RWPE2 (cell line): ENCODE measurements around the gene GDNF.

Experiments
- ATAC-seq: fragments of 200-7000 bp; cut with Tn5 transposase; 3 replicates; pipeline ENCODE4 v1.9.1; 2021; ENCODE audit warnings: low read depth
- DNase-seq: peaks from one replicate; pipeline ENCODE4 v3.0.0-alpha.2; 2020; ENCODE audit warnings: low spot score
- H3K27ac ChIP-seq: fragments of 450-650 bp; 2 replicates; pipeline ENCODE4 v1.5.1; 2017; ENCODE audit warnings: mild to moderate bottlenecking; ENCODE audit not compliant: poor library complexity, severe bottlenecking
- H3K27me3 ChIP-seq: fragments of 250-450 bp; sonication (Bioruptor Pico); 2 replicates; pipeline ENCODE4 v1.5.1; 2021; ENCODE audit warnings: mild to moderate bottlenecking, moderate library complexity; ENCODE audit not compliant: insufficient read depth, poor library complexity, severe bottlenecking
- H3K36me3 ChIP-seq: fragments of 250-450 bp; sonication (Bioruptor Pico); 2 replicates; pipeline ENCODE4 v1.5.1; 2020; ENCODE audit warnings: low read depth, mild to moderate bottlenecking, moderate library complexity
- H3K4me1 ChIP-seq: fragments of 250-450 bp; sonication (Bioruptor Pico); 2 replicates; pipeline ENCODE4 v1.5.1; 2021; ENCODE audit warnings: mild to moderate bottlenecking, moderate library complexity; ENCODE audit not compliant: insufficient read depth, poor library complexity, severe bottlenecking
- H3K4me3 ChIP-seq: fragments of 250-450 bp; sonication (Bioruptor Pico); 2 replicates; pipeline ENCODE4 v1.5.1; 2021; ENCODE audit warnings: mild to moderate bottlenecking, moderate library complexity; ENCODE audit not compliant: severe bottlenecking
- H3K9me3 ChIP-seq: fragments of 250-450 bp; sonication (Bioruptor Pico); 2 replicates; pipeline ENCODE4 v1.5.1; 2021; ENCODE audit warnings: mild to moderate bottlenecking, moderate library complexity; ENCODE audit not compliant: severe bottlenecking
- TF ChIP-seq, protein P1 (sequence below): fragments of 450-650 bp; IDR thresholded peaks from one replicate; pipeline ENCODE4 v1.5.1; 2017; ENCODE audit warnings: mild to moderate bottlenecking, moderate library complexity; ENCODE audit not compliant: poor library complexity, severe bottlenecking

Gene GDNF

DNA sequence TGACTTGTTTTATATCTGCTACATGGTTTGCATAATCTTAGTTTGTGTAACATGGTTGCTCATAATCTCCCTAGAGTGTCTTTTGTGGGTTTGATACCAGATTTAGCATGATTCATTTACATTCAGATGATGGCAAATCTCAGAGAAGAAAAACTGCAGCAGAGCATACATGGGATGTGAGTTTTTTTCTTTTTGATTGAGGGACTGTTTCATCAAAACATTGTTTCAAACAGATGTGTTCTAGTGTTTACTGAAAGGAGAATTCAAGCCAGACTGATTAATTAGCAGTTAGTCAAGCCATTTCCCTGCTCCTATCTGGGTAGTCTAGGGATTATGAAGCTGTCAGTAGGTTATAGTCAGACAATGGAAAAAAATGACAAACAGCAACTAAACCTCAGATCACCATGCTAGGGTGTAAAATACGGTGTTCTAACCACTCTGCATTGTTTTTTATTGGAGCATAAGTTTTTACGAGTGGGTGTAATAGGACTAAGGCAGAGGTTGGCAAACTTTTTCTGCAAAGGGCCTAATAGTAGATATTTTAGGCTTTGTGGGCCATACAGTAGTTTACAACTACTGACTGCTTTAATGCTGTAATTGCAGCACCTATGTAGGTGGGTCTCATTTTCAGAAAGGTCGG lies 10.5 kb upstream of the GDNF start:
- no peaks in the 10 kb centered on the region for H3K36me3 ChIP-seq
- H3K9me3 ChIP-seq, result no peaks in the 10 kb centered on the region
- TF ChIP-seq, protein P1, sequence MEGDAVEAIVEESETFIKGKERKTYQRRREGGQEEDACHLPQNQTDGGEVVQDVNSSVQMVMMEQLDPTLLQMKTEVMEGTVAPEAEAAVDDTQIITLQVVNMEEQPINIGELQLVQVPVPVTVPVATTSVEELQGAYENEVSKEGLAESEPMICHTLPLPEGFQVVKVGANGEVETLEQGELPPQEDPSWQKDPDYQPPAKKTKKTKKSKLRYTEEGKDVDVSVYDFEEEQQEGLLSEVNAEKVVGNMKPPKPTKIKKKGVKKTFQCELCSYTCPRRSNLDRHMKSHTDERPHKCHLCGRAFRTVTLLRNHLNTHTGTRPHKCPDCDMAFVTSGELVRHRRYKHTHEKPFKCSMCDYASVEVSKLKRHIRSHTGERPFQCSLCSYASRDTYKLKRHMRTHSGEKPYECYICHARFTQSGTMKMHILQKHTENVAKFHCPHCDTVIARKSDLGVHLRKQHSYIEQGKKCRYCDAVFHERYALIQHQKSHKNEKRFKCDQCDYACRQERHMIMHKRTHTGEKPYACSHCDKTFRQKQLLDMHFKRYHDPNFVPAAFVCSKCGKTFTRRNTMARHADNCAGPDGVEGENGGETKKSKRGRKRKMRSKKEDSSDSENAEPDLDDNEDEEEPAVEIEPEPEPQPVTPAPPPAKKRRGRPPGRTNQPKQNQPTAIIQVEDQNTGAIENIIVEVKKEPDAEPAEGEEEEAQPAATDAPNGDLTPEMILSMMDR, result no peak
- peaks cover 11% of the 10 kb centered on the region for H3K4me1 ChIP-seq
- H3K27ac ChIP-seq, result no peak overlapping the region
- no peak for DNase-seq
- no peak overlapping the region for H3K4me3 ChIP-seq
- ATAC-seq, result no peak
- H3K27me3 ChIP-seq, result no peaks in the 10 kb centered on the region

DNA sequence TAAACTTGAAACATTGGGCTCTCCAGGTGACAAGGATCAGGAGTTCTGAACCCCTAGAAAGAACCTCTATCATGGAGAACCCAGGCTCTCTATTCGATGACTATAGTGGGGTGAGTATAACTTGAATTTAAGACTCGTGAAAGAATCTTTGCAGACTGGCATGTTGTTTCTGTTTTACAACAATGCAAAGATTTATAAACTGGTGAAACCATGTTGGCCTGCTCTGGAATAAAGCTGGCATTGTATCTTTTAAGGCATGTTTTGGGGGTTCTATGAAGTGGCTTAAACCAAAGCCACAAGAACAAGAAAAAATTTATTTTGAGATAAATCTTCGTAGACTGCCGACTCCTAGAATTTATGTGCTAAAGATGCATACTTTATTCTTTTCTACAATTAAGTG lies 9.8 kb upstream of the GDNF start:
- Histone ChIP-seq H3K4me3 (no peak overlapping the region), H3K27me3 (no peaks in the 10 kb centered on the region), H3K36me3 (no peaks in the 10 kb centered on the region), H3K27ac (no peak overlapping the region), H3K9me3 (no peaks in the 10 kb centered on the region), H3K4me1 (peaks cover 11% of the 10 kb centered on the region)
- ATAC-seq (no peak), DNase-seq (no peak)
- TF ChIP-seq, protein P1, result no peak

DNA sequence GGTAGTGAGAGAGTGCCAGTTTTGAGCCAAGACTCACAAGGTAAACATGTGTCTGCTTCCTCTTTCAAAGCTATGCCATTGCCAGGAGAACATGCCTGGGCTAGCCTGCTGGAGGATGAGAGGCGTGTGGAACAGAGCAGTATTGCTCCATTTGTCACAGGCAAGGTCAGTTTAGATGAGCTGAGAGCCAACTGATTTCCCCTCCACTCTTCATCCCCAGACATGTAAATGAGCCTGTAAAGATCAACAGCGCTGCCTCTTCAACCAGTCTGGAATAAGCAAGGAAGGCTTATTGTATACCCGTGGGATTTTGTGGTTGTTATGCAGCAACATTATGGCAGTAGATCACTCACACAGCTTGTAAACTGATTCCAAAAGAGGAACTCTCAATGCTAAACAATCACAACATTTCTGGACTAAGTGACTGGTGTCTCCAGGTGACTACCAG lies 8.2 kb upstream of the GDNF start:
- TF ChIP-seq, protein P1, result no peak
- peaks cover 11% of the 10 kb centered on the region for H3K4me1 ChIP-seq
- H3K9me3 ChIP-seq, result no peaks in the 10 kb centered on the region
- DNase-seq (peak; percentile 84), ATAC-seq (peak; percentile 98)
- H3K36me3 ChIP-seq, result no peaks in the 10 kb centered on the region
- no peaks in the 10 kb centered on the region for H3K27me3 ChIP-seq
- no peak overlapping the region for H3K4me3 ChIP-seq
- peak overlapping the region; percentile 38 for H3K27ac ChIP-seq

DNA sequence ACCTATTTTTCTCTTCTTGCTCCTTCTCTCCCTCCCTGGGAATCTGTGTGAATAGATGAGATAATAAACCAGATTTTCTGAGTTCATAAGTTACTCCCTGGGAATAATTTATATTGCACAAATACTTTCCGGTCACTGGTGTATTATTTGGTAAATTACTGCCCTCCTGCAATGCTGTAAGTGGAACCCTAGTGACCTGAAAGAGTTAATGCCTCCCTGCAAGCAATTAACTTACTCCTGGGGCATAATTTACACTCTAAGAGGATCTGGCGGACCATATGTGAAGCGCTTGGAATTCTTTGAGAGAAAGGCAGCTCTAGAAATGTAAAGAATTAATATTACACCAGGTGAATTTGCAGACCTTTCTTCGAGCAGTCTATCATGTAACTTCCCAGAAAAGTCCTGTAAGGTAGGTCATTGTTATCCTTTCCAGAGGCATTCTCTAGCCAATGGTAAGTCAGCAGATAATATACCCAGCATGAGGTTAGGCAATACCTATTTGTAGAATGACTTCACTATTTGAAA lies 7.0 kb upstream of the GDNF start:
- H3K36me3 ChIP-seq, result no peaks in the 10 kb centered on the region
- H3K4me3 ChIP-seq, result no peak overlapping the region
- H3K27me3 ChIP-seq, result no peaks in the 10 kb centered on the region
- H3K27ac ChIP-seq, result no peak overlapping the region
- H3K9me3 ChIP-seq, result no peaks in the 10 kb centered on the region
- no peak for DNase-seq
- TF ChIP-seq, protein P1, result no peak
- H3K4me1 ChIP-seq, result peaks cover 11% of the 10 kb centered on the region
- ATAC-seq, result no peak

DNA sequence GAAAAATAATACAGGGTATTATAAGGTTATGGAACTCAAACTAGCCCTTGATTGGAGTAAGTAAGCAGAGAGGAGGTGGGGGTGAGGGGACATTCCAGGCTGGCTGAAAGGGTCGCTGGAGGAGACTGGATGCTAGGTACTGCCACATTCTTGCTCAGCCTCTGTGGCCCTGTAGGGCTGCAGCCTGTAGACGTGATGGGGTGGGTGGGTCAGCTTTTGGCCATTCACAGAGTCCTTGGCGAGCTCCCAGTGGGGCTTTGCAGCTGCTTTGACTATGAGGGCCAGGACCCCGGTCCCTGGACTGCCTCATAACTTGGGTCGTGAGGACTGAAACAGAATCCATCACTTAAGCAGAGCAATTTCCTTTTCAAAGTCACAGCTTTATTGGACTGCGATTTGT lies 4.2 kb upstream of the GDNF start:
- Histone ChIP-seq H3K36me3 (no peaks in the 10 kb centered on the region), H3K4me1 (peaks cover 11% of the 10 kb centered on the region), H3K4me3 (no peak overlapping the region), H3K27ac (no peak overlapping the region), H3K27me3 (peaks cover 15% of the 10 kb centered on the region), H3K9me3 (no peaks in the 10 kb centered on the region)
- ATAC-seq (no peak), DNase-seq (no peak)
- TF ChIP-seq, protein P1, result no peak
